ENCODE measurements around the gene C1orf74.

C1orf74 gene

DNA sequence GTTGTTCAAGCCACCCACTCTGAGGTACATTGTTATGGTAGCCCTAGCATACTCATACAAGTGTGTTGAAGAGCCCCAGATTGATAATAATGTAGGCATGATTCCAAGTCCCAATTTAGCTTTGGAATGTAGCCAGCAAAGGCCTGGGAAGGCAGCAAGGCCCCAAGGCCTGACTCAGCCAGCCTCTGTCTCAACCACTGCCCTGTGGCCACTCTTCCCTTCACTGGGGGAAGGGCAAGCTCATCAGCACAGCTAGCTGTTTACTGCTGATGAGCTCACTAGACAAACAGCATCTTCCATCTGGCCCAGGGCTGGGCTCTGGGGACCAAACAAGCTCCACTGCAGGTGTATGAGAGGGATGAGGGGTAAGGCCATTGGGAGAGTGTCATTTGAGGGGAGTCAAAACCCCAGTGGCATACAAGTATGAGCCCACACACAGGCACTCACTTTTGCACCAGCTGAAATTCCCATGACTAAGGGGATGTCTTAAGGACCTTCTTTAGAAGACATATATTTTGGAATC, 23.8 kb upstream of the C1orf74 start:
- TF ChIP-seq, protein P1, sequence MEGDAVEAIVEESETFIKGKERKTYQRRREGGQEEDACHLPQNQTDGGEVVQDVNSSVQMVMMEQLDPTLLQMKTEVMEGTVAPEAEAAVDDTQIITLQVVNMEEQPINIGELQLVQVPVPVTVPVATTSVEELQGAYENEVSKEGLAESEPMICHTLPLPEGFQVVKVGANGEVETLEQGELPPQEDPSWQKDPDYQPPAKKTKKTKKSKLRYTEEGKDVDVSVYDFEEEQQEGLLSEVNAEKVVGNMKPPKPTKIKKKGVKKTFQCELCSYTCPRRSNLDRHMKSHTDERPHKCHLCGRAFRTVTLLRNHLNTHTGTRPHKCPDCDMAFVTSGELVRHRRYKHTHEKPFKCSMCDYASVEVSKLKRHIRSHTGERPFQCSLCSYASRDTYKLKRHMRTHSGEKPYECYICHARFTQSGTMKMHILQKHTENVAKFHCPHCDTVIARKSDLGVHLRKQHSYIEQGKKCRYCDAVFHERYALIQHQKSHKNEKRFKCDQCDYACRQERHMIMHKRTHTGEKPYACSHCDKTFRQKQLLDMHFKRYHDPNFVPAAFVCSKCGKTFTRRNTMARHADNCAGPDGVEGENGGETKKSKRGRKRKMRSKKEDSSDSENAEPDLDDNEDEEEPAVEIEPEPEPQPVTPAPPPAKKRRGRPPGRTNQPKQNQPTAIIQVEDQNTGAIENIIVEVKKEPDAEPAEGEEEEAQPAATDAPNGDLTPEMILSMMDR (IDR thresholded peaks at IDR 0.05; ENCODE audit: low read depth, low read length, missing control alignments) = no peak
- peak; percentile 40 for DNase-seq (ENCODE audit: low read depth)
- in situ Hi-C loops (cut with HindIII; ENCODE audit: low sequenced_read_pairs) = no loop called here
- H3K4me3 ChIP-seq (ENCODE audit: low read depth, low read length) = no peak overlapping the region

DNA sequence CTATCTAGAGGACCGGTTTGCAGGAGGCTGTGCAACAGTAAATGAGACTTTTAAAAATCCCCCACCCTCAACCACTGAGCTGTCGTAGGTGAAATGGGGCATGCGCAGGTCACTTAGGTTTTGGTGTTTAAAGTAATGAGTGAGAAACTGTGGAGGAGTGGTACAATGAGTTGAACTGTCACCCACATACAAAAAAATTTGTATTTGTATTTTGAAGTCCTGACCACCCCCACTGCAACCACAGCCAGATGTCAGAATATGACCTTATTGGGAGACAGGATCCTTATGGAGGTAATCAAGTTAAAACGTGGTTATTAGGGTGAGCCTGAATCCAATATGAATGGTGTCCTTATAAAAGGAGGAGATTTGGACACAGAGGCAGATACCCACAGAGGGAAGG, 23.1 kb upstream of the C1orf74 start:
- in situ Hi-C loops (cut with HindIII; ENCODE audit: low sequenced_read_pairs) = no loop called here
- TF ChIP-seq, protein P1 (IDR thresholded peaks at IDR 0.05; ENCODE audit: low read depth, low read length, missing control alignments) = no peak

GRCh38 chr1:209805875-209806760, 21.8 kb upstream of the C1orf74 start, which contains the start of gene IRF6:
Gene IRF6, minus strand, starts transcription at chr1:209806142. Its CDS starts 4,729 bp downstream, at chr1:209801413.
- TF ChIP-seq, protein P1 (IDR thresholded peaks at IDR 0.05; ENCODE audit: low read depth, low read length, missing control alignments) = no peak
- peak within 1 kb of the TSS; percentile 36 for H3K4me3 ChIP-seq (ENCODE audit: low read depth, low read length)
- in situ Hi-C loops (cut with HindIII; ENCODE audit: low sequenced_read_pairs) = no loop called here
- DNase-seq (ENCODE audit: low read depth) = peak; percentile 23

More for the DNA sequence above, 23.1 kb upstream of the C1orf74 start:
- no peak overlapping the region for H3K4me3 ChIP-seq (ENCODE audit: low read depth, low read length)
- no peak for DNase-seq (ENCODE audit: low read depth)

DNA sequence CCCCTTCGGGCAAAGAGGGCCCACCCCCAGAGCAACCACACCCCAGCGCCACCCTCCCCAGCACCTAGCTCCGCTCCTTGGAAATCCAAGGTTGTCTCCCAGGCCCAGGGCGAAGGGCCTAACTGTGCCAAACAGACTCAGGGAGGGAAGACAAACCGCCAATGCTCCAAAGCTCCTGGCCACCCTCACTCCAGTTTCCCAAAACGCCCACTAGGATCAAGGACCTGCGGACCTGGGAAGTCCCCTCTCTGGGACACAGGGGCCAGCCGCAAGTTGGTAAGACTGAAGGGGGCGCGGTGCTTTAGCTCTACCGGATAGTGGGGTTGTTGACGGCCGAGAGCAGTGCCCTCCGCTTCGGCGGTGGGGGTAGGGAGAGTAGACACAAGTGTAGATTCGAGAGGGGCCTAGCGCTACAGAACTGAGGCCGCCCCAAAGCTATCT, 21.0 kb upstream of the C1orf74 start:
- in situ Hi-C loops (cut with HindIII; ENCODE audit: low sequenced_read_pairs) = no loop called here
- H3K4me3 ChIP-seq (ENCODE audit: low read depth, low read length) = peak overlapping the region; percentile 36
- DNase-seq (ENCODE audit: low read depth) = no peak
- TF ChIP-seq, protein P1 (IDR thresholded peaks at IDR 0.05; ENCODE audit: low read depth, low read length, missing control alignments) = no peak

- no peak for DNase-seq (ENCODE audit: low read depth)
- no peak overlapping the region for H3K4me3 ChIP-seq (ENCODE audit: low read depth, low read length)
- TF ChIP-seq, protein P1 (IDR thresholded peaks at IDR 0.05; ENCODE audit: low read depth, low read length, missing control alignments) = no peak
- in situ Hi-C loops (cut with HindIII; ENCODE audit: low sequenced_read_pairs) = no loop called here
Measured at GRCh38 chr1:209803568-209803967, 19.2 kb upstream of the C1orf74 start.

DNA sequence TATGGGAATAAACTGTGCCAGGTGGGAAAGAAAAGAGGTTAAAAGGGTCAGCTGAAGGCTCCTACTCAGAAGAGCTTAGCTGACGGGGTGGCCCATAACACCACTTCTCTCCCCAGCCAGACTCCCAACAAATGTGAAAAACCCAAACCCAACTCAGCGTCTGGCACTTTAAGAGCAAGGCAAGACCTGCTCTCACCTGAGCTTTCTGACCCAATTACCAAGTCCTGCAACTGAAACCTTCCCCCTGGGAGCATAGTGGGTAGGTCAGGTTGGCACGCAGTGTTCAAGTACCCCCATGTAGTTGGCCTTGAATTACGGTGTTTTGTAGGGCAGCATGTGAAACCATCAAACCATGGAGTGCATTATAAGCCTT, 18.4 kb upstream of the C1orf74 start:
- no peak overlapping the region for H3K4me3 ChIP-seq (ENCODE audit: low read depth, low read length)
- TF ChIP-seq, protein P1 (IDR thresholded peaks at IDR 0.05; ENCODE audit: low read depth, low read length, missing control alignments) = no peak
- no peak for DNase-seq (ENCODE audit: low read depth)
- in situ Hi-C loops (cut with HindIII; ENCODE audit: low sequenced_read_pairs) = no loop called here

Measured in astrocyte of the cerebellum (primary cell).